ENCODE data around the gene SLC2A4.
A peak's percentile ranks its signal among the peaks of the same experiment; 100 is the strongest.

SLC2A4 gene

GRCh38 chr17:7279448-7279847, 2.1 kb upstream of the SLC2A4 start:
- DNase-seq (ENCODE audit: low read depth) = no peak

- DNase-seq (ENCODE audit: low read depth) = peak; percentile 78
Measured at GRCh38 chr17:7280519-7281073, 922 bp upstream of the SLC2A4 start.

GRCh38 chr17:7281953-7282751, 634 bp downstream of the SLC2A4 start:
- no peak for DNase-seq (ENCODE audit: low read depth)

DNA sequence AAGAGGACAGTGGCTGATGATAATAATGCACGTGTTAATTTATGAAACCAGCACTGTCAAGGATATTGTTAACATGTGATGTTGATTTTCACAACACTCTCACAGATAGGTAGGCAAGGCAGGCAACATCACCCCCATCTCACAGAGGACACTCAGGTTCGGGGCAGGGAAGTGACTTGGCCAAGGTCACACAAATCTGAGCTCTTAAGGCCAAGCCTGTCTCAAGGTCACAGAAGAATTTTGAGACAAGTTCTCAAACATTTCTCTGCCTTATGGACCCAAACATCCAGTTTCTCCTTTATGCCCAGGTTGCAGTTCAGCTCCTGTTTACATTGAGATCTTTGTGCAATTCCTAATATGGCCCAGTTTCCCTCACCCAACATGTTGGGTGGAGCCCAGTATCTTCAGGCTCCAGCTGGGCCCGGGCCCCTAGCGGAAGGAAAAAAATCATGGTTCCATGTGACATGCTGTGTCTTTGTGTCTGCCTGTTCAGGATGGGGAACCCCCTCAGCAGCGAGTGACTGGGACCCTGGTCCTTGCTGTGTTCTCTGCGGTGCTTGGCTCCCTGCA, 1.3 kb downstream of the SLC2A4 start:
- DNase-seq (ENCODE audit: low read depth) = no peak

DNA sequence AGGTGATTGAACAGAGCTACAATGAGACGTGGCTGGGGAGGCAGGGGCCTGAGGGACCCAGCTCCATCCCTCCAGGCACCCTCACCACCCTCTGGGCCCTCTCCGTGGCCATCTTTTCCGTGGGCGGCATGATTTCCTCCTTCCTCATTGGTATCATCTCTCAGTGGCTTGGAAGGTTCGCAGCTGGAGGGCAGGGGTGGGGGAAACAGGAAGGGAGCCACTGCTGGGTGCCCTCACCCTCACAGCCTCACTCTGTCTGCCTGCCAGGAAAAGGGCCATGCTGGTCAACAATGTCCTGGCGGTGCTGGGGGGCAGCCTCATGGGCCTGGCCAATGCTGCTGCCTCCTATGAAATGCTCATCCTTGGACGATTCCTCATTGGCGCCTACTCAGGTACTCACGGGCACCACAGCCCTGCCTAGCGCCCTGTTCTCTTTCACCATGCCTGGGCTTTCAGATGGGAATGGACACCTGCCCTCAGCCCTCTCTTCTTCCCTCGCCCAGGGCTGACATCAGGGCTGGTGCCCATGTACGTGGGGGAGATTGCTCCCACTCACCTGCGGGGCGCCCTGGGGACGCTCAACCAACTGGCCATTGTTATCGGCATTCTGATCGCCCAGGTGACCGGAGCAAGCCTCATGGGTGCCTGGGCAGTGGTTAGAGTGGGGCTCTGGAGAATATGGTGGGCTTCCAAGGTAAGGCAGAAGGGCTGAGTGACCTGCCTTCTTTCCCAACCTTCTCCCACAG, 2.1 kb downstream of the SLC2A4 start:
- DNase-seq (ENCODE audit: low read depth) = no peak

GRCh38 chr17:7284911-7285310, 3.4 kb downstream of the SLC2A4 start:
- no peak for DNase-seq (ENCODE audit: low read depth)

DNA sequence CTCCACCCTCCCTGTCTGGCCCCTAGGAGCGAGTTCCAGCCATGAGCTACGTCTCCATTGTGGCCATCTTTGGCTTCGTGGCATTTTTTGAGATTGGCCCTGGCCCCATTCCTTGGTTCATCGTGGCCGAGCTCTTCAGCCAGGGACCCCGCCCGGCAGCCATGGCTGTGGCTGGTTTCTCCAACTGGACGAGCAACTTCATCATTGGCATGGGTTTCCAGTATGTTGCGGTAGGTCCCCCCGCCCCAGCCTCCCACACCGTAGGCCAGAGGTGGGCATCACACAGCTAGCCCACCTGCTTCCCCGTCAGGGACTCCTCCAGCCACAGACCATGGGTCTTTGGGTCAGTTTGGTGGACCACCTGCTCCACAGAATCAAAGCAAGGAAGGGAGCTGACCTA, 4.2 kb downstream of the SLC2A4 start:
- DNase-seq (ENCODE audit: low read depth) = no peak

DNA sequence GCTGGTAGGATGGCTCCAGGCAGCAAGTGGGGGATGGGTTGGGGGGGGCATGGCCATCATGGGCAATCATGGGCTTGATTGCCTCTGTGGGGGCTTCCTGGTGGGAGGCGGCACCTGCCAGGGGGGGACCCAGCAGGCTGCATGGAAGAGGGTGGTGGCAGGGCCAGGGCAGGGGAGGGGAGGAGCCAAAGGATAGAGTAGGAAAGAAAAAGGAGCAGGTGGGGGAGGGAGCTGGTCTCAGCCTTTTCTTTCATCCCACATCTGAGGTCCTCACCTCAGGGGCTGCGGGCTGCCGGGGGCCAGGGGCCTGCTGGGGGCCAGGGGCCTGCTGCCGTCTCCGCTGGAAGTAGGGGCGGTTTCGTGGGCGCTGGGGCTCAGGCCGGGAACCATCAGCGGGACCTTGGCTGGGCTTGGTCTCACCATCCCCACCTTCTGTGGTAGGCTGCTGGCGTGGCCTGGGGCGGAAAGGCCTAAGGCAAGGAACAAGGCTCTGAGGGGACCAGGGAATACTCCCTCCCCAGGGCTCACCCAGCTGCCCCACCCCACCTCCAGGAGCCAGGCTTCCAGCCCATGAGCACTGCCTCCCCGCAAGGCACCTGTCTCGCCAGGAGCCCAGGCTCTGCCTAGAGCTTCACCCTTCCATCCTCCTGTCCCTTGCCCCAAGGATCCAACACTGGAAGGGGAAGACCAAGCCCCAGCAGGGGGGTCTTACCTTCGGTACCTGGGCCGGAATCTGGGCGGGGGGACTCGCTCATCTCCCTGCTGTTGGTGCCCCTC, 7.9 kb downstream of the SLC2A4 start:
- DNase-seq (ENCODE audit: low read depth) = no peak

GRCh38 chr17:7290166-7290565, 8.6 kb downstream of the SLC2A4 start:
- DNase-seq (ENCODE audit: low read depth) = no peak

- DNase-seq (ENCODE audit: low read depth) = no peak
Measured at GRCh38 chr17:7290685-7291084, 9.2 kb downstream of the SLC2A4 start.

GRCh38 chr17:7292194-7292593, 10.7 kb downstream of the SLC2A4 start:
- no peak for DNase-seq (ENCODE audit: low read depth)

- no peak for DNase-seq (ENCODE audit: low read depth)
Measured at GRCh38 chr17:7292729-7293128, 11.2 kb downstream of the SLC2A4 start.

DNA sequence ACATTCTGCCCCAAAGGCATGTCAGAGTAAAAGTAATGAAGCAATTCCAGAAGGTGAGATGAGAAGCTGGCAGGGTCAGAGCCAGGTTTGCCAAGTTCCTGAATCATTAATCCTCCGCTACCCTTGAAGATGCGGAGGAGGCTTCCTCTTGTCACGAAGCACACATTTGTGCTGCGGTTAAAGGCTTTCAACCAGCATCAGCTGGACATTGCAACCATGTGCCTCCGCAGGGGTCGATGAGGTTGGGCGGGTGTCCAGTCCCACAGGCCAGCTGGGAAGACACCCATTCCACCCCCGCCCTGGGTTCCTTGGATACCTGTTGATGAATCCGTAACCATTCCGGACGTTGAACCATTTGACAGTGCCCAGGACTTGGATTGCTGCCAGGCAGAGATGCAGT, 11.6 kb downstream of the SLC2A4 start:
- no peak for DNase-seq (ENCODE audit: low read depth)

DNA sequence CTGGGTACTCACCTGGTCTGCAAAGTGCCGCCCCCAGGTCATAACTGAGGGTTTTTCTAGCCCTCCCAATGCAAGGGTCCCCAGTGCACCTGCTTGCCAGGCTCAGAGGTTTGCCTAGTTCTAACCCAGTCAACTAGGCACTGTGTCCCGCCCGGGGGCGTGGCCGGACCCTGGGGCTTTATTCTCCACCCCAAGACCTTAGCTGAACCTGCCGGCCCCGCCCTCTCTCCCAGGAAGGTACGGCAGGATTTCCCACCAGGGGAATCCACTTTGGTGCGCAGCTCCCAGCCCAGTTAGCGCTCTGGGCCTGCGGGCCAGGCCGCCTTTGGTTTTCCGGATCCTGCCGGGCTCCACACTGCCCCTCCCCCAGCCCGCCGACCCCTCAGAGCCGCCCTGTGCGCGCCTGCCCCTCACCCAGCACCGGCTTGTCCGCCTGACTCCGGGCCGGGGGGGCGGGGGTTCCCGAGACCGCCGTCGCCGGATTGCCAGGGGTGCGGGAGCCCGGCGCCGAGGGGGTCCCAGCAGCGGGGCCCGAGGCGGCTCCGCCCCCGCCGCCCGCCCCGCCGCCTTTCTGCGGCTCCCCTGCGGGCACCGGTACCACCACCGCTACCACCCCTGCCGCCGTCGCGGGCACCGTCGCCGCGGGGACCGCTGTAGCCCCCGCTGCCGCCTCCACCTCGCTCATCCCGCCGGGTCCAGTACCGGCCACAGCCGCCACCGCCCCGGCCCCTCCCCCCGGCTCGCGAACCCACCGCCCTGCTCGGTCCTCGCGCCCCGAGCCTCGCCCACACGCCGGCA, 12.5 kb downstream of the SLC2A4 start:
- no peak for DNase-seq (ENCODE audit: low read depth)

GRCh38 chr17:7294614-7295153, 13.2 kb downstream of the SLC2A4 start, which contains the start of gene YBX2:
YBX2 (minus strand) TSS chr17:7294639; CDS start chr17:7294500, 139 bp downstream.
- DNase-seq (ENCODE audit: low read depth) = peak; percentile 56

GRCh38 chr17:7295230-7296180, 14.0 kb downstream of the SLC2A4 start:
- DNase-seq (ENCODE audit: low read depth) = no peak

DNA sequence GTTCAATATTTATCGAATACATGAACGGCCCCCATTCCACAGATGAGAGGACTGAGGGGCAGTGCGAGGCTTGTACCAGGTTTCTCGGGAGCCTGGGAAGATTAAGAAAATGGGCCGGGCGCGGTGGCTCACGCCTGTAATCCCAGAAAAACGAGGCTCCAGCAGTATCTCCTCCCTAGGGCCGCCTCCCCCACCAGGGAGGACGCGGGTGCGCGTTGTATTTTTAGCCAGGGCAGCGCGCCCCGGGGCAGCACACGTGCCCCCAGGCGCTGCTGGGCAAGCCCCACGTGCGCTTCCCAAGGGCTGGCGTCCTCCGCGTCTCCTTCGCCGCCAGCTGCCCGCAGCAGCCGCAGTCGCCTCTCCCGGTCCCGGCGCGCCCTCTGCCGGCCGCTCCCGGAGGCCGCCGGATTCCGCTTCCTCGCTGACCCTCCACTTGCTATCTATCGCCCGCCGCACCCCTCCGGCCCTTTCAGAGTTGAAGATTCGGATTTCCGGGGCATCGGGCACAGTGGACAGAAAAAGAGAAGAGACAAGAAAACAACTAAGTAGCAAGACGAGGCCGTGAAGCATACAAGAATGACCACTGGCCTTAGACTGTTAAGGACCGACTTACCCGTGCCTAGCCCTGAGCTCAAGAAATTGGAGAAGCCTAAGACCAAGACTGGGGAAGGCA, 14.8 kb downstream of the SLC2A4 start:
- peak; percentile 45 for DNase-seq (ENCODE audit: low read depth)

- no peak for DNase-seq (ENCODE audit: low read depth)
Measured at GRCh38 chr17:7304179-7304578, 22.7 kb downstream of the SLC2A4 start.

Measured in activated gamma-delta T cell treated with anti-CD3 and anti-CD28 coated beads, Interleukin-2, amount 50 U/mL, for 16 hours (primary cell).